Activated CD8-positive, alpha-beta T cell treated with anti-CD3 and anti-CD28 coated beads for 36 hours (primary cell): ENCODE results near the gene MAPK6. TPM values are rescaled to one million over a fixed set of nuclear protein-coding genes. Genes with fewer than 3 reads are reported as not detected.
"Not testable (repeated sequence)": the region's sequence is repeated elsewhere in the genome, so short reads cannot be mapped to it uniquely, and the experiment has no call there.

Source experiments
- ATAC-seq: fragments of 200-7000 bp; cut with Tn5 transposase; one replicate; pipeline ENCODE4 v1.10.0; 2021; ENCODE audit warnings: mild to moderate bottlenecking, moderate library complexity
- CTCF ChIA-PET: fragments of 350-600 bp; sonication (Branson Sonifier 250); formaldehyde crosslinking; loops from one replicate; lab custom pipeline; 2021; ENCODE audit warnings: antibody characterized with exemption; lab: Charles Lee
- POLR2A ChIA-PET: fragments of 350-600 bp; sonication (Branson Sonifier 250); formaldehyde crosslinking; loops from one replicate; lab custom pipeline; 2021; ENCODE audit warnings: antibody characterized with exemption; lab: Charles Lee
- DNase-seq: peaks from one replicate; pipeline ENCODE4 v3.0.0-alpha.2; 2020
- H3K27ac Mint-ChIP-seq: one replicate; pipeline ENCODE4 v1.8.0; 2021; ENCODE audit warnings: mild to moderate bottlenecking, mixed read lengths
- H3K27me3 Mint-ChIP-seq: one replicate; pipeline ENCODE4 v1.8.0; 2021; ENCODE audit warnings: mixed read lengths
- H3K36me3 Mint-ChIP-seq: one replicate; pipeline ENCODE4 v1.8.0; 2021; ENCODE audit warnings: low read depth, mixed read lengths
- H3K4me1 Mint-ChIP-seq: one replicate; pipeline ENCODE4 v1.8.0; 2021; ENCODE audit warnings: low read depth, mixed read lengths
- H3K4me3 Mint-ChIP-seq: one replicate; pipeline ENCODE4 v1.8.0; 2021; ENCODE audit warnings: mild to moderate bottlenecking, moderate library complexity, mixed read lengths
- H3K9me3 Mint-ChIP-seq: one replicate; pipeline ENCODE4 v1.8.0; 2021; ENCODE audit warnings: mixed read lengths
- CTCF ChIP-seq: fragments of 200-600 bp; IDR thresholded peaks from one replicate; pipeline ENCODE4 v1.8.0; 2022; ENCODE audit warnings: antibody characterized with exemption, mild to moderate bottlenecking
- intact Hi-C: fragments of 100-400 bp; cut with micrococcal nuclease; formaldehyde crosslinking; loops from one replicate; pipeline ENCODE4 v1.10.0; 2022
- total RNA-seq, 2 experiments: library from RNA; stranded (reverse); gene quantifications; one replicate each; pipeline ENCODE4 v1.2.3, GENCODE V29; 2021

Gene MAPK6
- total RNA-seq, 2 experiments from 2014 or later = 40.5 to 42.2 TPM

- H3K9me3 Mint-ChIP-seq = no peaks in the 10 kb centered on the region
- ATAC-seq (no peak), DNase-seq (no peak)
- H3K36me3 Mint-ChIP-seq = no peaks in the 10 kb centered on the region
- no peak overlapping the region for H3K4me3 Mint-ChIP-seq
- ChIA-PET CTCF (no interaction called here), POLR2A (no interaction called here)
- intact Hi-C loops = loop anchor here (1.0 to 5.0 kb wide), 3 partner anchors 40 to 160 kb away; no protein-coding TSS in a partner anchor
- no peak overlapping the region for H3K27ac Mint-ChIP-seq
- peaks cover 14% of the 10 kb centered on the region for H3K4me1 Mint-ChIP-seq
- no peaks in the 10 kb centered on the region for H3K27me3 Mint-ChIP-seq
- TF ChIP-seq CTCF = no peak
Measured at GRCh38 chr15:51982770-51983103, 36.3 kb upstream of the MAPK6 start.

GRCh38 chr15:51991141-51991540, 27.9 kb upstream of the MAPK6 start:
- Mint-ChIP-seq H3K9me3 (no peaks in the 10 kb centered on the region), H3K27ac (no peak overlapping the region), H3K27me3 (no peaks in the 10 kb centered on the region), H3K4me3 (no peak overlapping the region), H3K4me1 (no peaks in the 10 kb centered on the region), H3K36me3 (no peaks in the 10 kb centered on the region)
- DNase-seq (no peak), ATAC-seq (no peak)
- CTCF ChIA-PET = interaction anchor here (1.6 kb wide), 1 partner anchor 13 kb away, joined by 4 read pairs; no protein-coding TSS in a partner anchor
- no peak for TF ChIP-seq CTCF
- intact Hi-C loops = no loop called here
- POLR2A ChIA-PET = no interaction called here

DNA sequence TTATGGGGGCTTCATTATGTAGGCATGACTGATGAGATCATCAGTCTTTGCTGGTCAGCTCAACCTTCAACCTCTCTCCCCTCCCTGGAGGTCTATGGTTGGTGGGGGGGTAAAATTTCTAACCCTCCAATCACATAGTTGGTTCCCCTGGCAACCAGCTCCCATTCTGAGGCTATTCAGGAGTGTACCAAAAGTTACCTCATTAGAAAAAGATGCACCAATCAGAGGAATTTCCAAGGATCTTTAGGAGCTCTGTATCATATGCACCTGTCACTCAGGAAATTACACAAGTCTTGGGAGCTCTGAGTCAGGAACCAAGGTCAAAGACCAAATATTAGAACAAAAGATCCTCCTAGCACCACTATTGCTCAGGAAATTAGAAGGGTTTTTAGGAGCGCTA, 26.1 kb upstream of the MAPK6 start:
- ATAC-seq (no peak), DNase-seq (no peak)
- no peak for TF ChIP-seq CTCF
- Mint-ChIP-seq H3K27ac (no peak overlapping the region), H3K36me3 (no peaks in the 10 kb centered on the region), H3K9me3 (no peaks in the 10 kb centered on the region), H3K4me1 (no peaks in the 10 kb centered on the region), H3K27me3 (no peaks in the 10 kb centered on the region), H3K4me3 (no peak overlapping the region)
- CTCF ChIA-PET = interaction anchor here (1.6 to 1.7 kb wide), 2 partner anchors 11 kb away, joined by 4 read pairs; no protein-coding TSS in a partner anchor
- intact Hi-C loops = no loop called here
- POLR2A ChIA-PET = interaction anchor here (0.9 kb wide), 1 partner anchor 53 kb away, joined by 3 read pairs; no protein-coding TSS in a partner anchor

DNA sequence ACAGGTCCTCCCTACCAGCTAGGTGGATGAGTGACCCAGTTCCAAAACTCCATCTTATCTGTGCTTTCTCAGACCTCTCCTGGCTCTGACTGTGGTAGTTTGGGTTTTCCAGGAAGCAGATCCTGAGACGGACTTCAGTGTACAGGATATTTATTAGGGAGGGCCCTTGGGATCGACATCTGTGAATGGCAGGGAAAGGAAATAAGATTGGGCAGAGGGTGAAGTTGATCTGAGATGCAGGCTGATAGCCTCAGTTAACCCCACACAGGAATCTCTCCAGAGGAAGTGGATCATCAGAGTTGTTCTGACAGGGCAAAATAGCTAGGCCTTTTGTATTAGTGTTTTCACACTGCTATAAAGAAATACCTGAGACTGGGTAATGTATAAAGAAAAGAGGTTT, 16.7 kb upstream of the MAPK6 start:
- no peak overlapping the region for H3K27ac Mint-ChIP-seq
- H3K9me3 Mint-ChIP-seq = no peaks in the 10 kb centered on the region
- DNase-seq (no peak), ATAC-seq (no peak)
- no peak for TF ChIP-seq CTCF
- intact Hi-C loops = no loop called here
- H3K27me3 Mint-ChIP-seq = no peaks in the 10 kb centered on the region
- no peak overlapping the region for H3K4me3 Mint-ChIP-seq
- POLR2A ChIA-PET = interaction anchor here (1.6 kb wide), 1 partner anchor 23 kb away, joined by 3 read pairs; no protein-coding TSS in a partner anchor
- H3K36me3 Mint-ChIP-seq = no peaks in the 10 kb centered on the region
- H3K4me1 Mint-ChIP-seq = peaks cover 31% of the 10 kb centered on the region
- CTCF ChIA-PET = interaction anchor here (2.1 kb wide), 1 partner anchor 76 kb away, joined by 7 read pairs; no protein-coding TSS in a partner anchor

- H3K36me3 Mint-ChIP-seq, H3K27me3 Mint-ChIP-seq, H3K9me3 Mint-ChIP-seq, H3K4me3 Mint-ChIP-seq, intact Hi-C loops, H3K27ac Mint-ChIP-seq, ATAC-seq, DNase-seq: not testable (repeated sequence)
- ChIA-PET POLR2A (interaction anchor here (1.6 to 4.7 kb wide), 2 partner anchors 16 to 24 kb away, joined by 3 to 30 read pairs; partner anchors contain the start of gene MAPK6), CTCF (interaction anchor here (2.1 kb wide), 1 partner anchor 76 kb away, joined by 7 read pairs; no protein-coding TSS in a partner anchor)
- H3K4me1 Mint-ChIP-seq = peaks cover 34% of the 10 kb centered on the region
Measured at GRCh38 chr15:52003089-52003488, 15.9 kb upstream of the MAPK6 start.
